ENCODE results near the gene ARHGEF28.

ARHGEF28 gene

DNA sequence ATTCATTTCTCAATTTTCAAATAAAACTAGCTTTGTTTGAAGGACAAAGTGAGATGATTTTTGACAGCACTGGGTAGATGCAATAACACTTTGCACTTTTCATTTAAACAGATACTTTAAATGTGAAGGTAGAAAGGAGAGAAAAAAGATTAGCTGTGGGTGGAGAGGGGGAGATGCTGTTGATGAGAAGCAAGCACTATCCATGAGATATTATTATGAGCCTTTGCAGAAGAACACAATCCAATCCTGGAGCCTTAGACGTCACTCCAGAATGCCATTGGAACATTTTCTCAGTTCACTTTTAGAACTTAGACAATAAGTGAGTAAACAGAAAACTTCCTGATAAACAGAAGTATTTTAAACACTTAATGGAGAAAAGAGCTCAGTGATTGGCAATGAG, 351.1 kb downstream of the ARHGEF28 start:
- no peak for DNase-seq

DNA sequence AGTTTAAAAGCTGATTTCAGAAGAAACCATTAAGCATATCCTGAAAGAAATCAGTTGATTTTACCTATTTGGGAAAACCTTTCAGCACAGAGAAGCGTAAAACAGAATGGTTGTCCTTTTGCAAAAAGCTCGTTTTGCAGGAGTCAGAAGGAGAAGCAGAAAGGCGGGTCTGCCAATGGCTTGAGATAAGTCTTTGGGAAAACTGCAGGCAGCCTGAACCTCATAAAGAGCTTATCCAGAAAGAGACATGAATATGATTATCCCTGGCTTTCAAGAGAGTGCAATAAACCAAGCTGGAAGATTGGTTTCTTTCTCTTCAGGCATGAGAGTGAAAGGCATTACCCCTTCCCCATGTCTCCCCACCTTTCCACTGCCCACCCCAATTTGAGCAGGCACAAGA, 353.3 kb downstream of the ARHGEF28 start:
- DNase-seq: no peak

DNA sequence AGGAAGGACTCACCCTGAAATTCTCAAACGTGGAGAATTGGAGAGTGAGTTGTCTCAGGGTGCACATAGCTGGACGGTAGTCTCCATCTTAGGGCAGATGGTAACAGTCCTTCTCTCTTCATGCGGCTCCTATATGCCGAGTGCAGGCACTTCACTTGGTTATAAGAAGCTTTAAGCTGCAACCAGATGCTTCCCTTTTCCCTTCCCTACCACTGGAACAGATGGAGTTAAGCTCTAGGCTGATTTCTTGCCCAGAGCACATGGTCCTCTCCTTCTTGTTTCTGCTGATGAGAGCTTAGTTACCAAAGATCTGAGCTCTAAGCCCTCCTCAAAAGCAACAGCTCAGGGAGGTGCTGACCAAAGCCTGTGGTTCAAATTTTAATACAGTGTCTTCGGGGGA, 355.7 kb downstream of the ARHGEF28 start:
- DNase-seq: no peak

DNA sequence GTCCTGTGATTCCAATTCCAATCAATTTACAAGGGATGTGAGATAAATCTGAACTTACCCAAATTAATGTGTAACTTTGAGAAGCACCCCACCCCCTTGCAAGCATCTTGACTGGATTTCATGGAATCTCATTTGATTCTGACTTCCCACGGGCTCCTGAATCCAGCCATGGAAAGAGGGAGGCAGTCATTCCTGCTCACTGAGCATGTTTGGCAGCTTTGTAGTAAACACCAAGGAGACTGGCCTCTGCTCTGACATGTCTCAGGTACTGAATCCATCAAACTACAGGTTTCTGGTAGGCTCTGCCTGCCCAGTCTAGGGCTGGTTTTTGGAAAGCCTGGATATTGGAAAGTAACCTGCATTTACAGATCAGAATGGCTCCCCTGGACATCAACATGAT, 357.6 kb downstream of the ARHGEF28 start:
- DNase-seq: no peak

DNA sequence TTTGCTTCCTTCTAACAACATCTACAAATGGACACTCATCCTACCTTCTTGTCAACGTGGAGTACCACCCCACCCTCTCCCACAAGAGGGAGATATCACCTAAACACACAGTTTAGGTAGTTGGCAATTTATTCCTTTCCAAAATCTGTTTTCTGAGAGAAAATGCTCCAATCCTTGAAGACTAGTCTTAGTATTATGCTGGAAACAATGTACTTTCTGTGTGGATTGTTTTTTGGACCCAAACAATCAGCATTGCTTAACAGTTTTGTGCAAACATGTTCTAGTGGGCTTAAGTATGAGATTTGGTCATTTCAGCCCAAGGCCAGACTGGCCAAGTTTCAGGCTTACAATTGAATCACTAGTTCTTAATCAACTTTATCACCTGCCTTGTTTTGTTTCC, 359.1 kb downstream of the ARHGEF28 start:
- DNase-seq: no peak

DNA sequence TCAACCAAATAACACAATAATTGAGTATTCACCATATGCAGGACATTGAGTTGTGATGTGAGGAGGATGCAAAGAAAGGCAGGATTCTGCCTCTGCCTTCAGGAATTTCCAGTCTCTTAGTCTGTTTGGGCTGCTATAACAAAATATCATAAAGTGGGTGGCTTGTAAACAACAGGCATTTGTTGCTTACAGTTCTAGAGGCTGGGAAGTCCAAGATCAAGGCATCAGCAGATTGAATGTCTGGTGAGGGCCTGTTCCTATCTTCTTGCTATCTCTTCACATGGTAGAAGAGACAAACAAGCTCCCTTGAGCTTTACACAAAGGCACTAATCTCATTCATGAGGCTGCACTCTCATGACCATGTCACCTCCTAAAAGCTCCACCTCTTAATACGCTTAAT, 360.7 kb downstream of the ARHGEF28 start:
- DNase-seq: no peak

DNA sequence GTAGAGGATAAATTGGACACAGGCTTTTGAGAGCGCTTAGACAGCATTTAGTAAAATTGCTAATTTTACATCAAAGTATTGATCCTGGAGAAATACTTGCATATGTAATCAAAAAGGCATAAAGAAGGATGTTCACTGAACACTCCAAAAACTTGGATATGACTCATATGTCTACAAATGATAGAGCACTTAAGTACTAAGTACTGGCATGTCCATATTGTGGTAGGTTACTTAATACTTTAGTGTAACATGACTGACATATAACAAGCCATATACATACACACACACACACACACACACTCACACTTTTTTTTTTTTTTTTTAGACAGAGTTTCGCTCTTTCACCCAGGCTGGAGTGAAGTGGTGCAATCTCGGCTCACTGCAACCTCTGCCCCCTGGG, 361.9 kb downstream of the ARHGEF28 start:
- DNase-seq: no peak

DNA sequence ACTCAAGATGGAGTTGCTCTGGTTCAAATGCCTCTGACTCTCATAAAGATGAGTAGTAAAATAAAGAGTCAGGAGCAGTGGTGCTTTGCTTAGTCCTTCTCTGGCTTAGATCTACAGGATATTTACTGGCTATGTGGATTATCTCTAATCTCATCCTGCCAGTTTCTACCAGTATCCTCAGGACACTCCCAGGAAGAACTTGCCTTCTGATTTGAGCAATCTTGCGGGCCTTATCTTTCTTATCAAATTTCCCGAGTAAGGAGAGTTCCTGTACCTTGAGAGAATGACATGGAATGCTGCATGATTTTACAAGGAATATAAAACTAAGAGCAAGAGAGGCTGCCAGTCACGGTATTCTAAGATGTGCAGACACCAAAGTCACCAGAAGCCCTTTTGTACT, 364.0 kb downstream of the ARHGEF28 start:
- no peak for DNase-seq

Data from activated effector memory CD4-positive, alpha-beta T cell treated with Interleukin-2 at 50 U/mL for 16 hours (primary cell).